Stimulated activated CD8-positive, alpha-beta memory T cell treated with anti-CD3 and anti-CD28 coated beads, Interleukin-12 subunit alpha, Interleukin-12 subunit beta, amount 100 ng/mL, for 1 hour (primary cell): ENCODE results near the gene TRIM2.
"Not testable (repeated sequence)": the region's sequence is repeated elsewhere in the genome, so short reads cannot be mapped to it uniquely, and the experiment has no call there.

ENCODE experiments used
- DNase-seq: peaks from one replicate; pipeline ENCODE4 v3.0.0-alpha.2; 2020; ENCODE audit warnings: low read depth

The TRIM2 gene

GRCh38 chr4:153204247-153204671 is at the start of gene TRIM2:
Gene TRIM2, plus strand, starts transcription at chr4:153204443. Its CDS starts 88 bp downstream, at chr4:153204531.
- DNase-seq = no peak

GRCh38 chr4:153155686-153156085 is 48.6 kb upstream of the TRIM2 start:
- no peak for DNase-seq

- DNase-seq = no peak
Observed at GRCh38 chr4:153156263-153156662, 48.0 kb upstream of the TRIM2 start.

GRCh38 chr4:153156721-153157120 is 47.5 kb upstream of the TRIM2 start:
- no peak for DNase-seq

GRCh38 chr4:153159016-153159415 is 45.2 kb upstream of the TRIM2 start:
- no peak for DNase-seq

GRCh38 chr4:153159728-153160221 is 44.5 kb upstream of the TRIM2 start:
- no peak for DNase-seq

- no peak for DNase-seq
Observed at GRCh38 chr4:153160821-153161220, 43.4 kb upstream of the TRIM2 start.

GRCh38 chr4:153161226-153161963 is 42.8 kb upstream of the TRIM2 start:
- DNase-seq = no peak

GRCh38 chr4:153165236-153165635 is 39.0 kb upstream of the TRIM2 start:
- not testable (repeated sequence) for DNase-seq

GRCh38 chr4:153166716-153167501 is 37.3 kb upstream of the TRIM2 start:
- DNase-seq = no peak

- DNase-seq = no peak
Observed at GRCh38 chr4:153169776-153170175, 34.5 kb upstream of the TRIM2 start.

- DNase-seq = no peak
Observed at GRCh38 chr4:153170407-153170806, 33.8 kb upstream of the TRIM2 start.

GRCh38 chr4:153174821-153175567 is 29.2 kb upstream of the TRIM2 start:
- DNase-seq = no peak

GRCh38 chr4:153176938-153177337 is 27.3 kb upstream of the TRIM2 start:
- DNase-seq = no peak

GRCh38 chr4:153177841-153178240 is 26.4 kb upstream of the TRIM2 start:
- no peak for DNase-seq

- no peak for DNase-seq
Observed at GRCh38 chr4:153179100-153179499, 25.1 kb upstream of the TRIM2 start.

- DNase-seq = no peak
Observed at GRCh38 chr4:153181293-153181692, 22.9 kb upstream of the TRIM2 start.

- DNase-seq = no peak
Observed at GRCh38 chr4:153181700-153182099, 22.5 kb upstream of the TRIM2 start.

- no peak for DNase-seq
Observed at GRCh38 chr4:153183146-153183545, 21.1 kb upstream of the TRIM2 start.

GRCh38 chr4:153185331-153185852 is 18.9 kb upstream of the TRIM2 start:
- no peak for DNase-seq

- DNase-seq = no peak
Observed at GRCh38 chr4:153186046-153186728, 18.1 kb upstream of the TRIM2 start.
